ENCODE results near the gene LMBRD2.
"Not testable (repeated sequence)": the region's sequence is repeated elsewhere in the genome, so short reads cannot be mapped to it uniquely, and the experiment has no call there.

LMBRD2 gene

GRCh38 chr5:36160617-36161016, 8.9 kb upstream of the LMBRD2 start:
- no peak for DNase-seq

GRCh38 chr5:36158144-36158543, 6.5 kb upstream of the LMBRD2 start:
- DNase-seq, result no peak

GRCh38 chr5:36156619-36157018, 4.9 kb upstream of the LMBRD2 start:
- DNase-seq, result no peak

- DNase-seq, result peak; percentile 94
Observed at GRCh38 chr5:36156121-36156601, 4.5 kb upstream of the LMBRD2 start.

- DNase-seq, result no peak
Observed at GRCh38 chr5:36155291-36155690, 3.6 kb upstream of the LMBRD2 start.

- DNase-seq, result no peak
Observed at GRCh38 chr5:36153726-36154125, 2.0 kb upstream of the LMBRD2 start.

GRCh38 chr5:36153298-36153677, 1.6 kb upstream of the LMBRD2 start:
- no peak for DNase-seq

- DNase-seq, result no peak
Observed at GRCh38 chr5:36152324-36153297, 924 bp upstream of the LMBRD2 start.

- DNase-seq, result peak; percentile 68
Observed at GRCh38 chr5:36150676-36151433, 832 bp downstream of the LMBRD2 start.

- no peak for DNase-seq
Observed at GRCh38 chr5:36147681-36148080, 4.0 kb downstream of the LMBRD2 start.

GRCh38 chr5:36146390-36146789, 5.3 kb downstream of the LMBRD2 start:
- no peak for DNase-seq

GRCh38 chr5:36145311-36145710, 6.4 kb downstream of the LMBRD2 start:
- DNase-seq, result no peak

GRCh38 chr5:36138900-36139683, 12.6 kb downstream of the LMBRD2 start:
- peak; percentile 46 for DNase-seq

GRCh38 chr5:36136581-36136980, 15.1 kb downstream of the LMBRD2 start:
- no peak for DNase-seq

- no peak for DNase-seq
Observed at GRCh38 chr5:36135988-36136387, 15.7 kb downstream of the LMBRD2 start.

- not testable (repeated sequence) for DNase-seq
Observed at GRCh38 chr5:36133009-36133408, 18.7 kb downstream of the LMBRD2 start.

- not testable (repeated sequence) for DNase-seq
Observed at GRCh38 chr5:36129666-36130065, 22.0 kb downstream of the LMBRD2 start.

- no peak for DNase-seq
Observed at GRCh38 chr5:36128795-36129194, 22.9 kb downstream of the LMBRD2 start.

- peak; percentile 51 for DNase-seq
Observed at GRCh38 chr5:36125868-36126267, 25.8 kb downstream of the LMBRD2 start.

GRCh38 chr5:36111238-36111637, 40.4 kb downstream of the LMBRD2 start:
- DNase-seq, result no peak

- DNase-seq, result no peak
Observed at GRCh38 chr5:36108758-36109460, 42.8 kb downstream of the LMBRD2 start.

- DNase-seq, result no peak
Observed at GRCh38 chr5:36105819-36106218, 45.9 kb downstream of the LMBRD2 start.
